Nephron progenitor cell (in vitro differentiated cells): ENCODE measurements around the gene MTERF1.

ENCODE experiments used
- DNase-seq: peaks from one replicate; pipeline ENCODE4 v3.0.0; 2021
- H3K27ac Mint-ChIP-seq: 2 replicates; pipeline ENCODE4 v1.8.0; 2021; ENCODE audit warnings: mild to moderate bottlenecking, moderate library complexity, mixed read lengths
- H3K27me3 Mint-ChIP-seq: 2 replicates; pipeline ENCODE4 v1.8.0; 2021; ENCODE audit warnings: mild to moderate bottlenecking, low read depth, mixed read lengths; ENCODE audit not compliant: poor library complexity
- H3K36me3 Mint-ChIP-seq: 2 replicates; pipeline ENCODE4 v1.8.0; 2021; ENCODE audit warnings: low read depth, mixed read lengths
- H3K4me1 Mint-ChIP-seq: 2 replicates; pipeline ENCODE4 v1.8.0; 2021; ENCODE audit warnings: mixed read lengths
- H3K4me3 Mint-ChIP-seq: 2 replicates; pipeline ENCODE4 v1.8.0; 2021; ENCODE audit warnings: mild to moderate bottlenecking, moderate library complexity, mixed read lengths
- H3K9me3 Mint-ChIP-seq: 2 replicates; pipeline ENCODE4 v1.8.0; 2021; ENCODE audit warnings: mild to moderate bottlenecking, moderate library complexity, mixed read lengths
- CTCF ChIP-seq: fragments of 200-600 bp; sonication (generic); IDR thresholded peaks from 2 replicates; pipeline ENCODE4 v1.5.0; 2021; ENCODE audit warnings: antibody characterized with exemption

The MTERF1 gene

GRCh38 chr7:91880413-91881241 is at the start of gene MTERF1:
MTERF1 (minus strand) TSS chr7:91880702; CDS start chr7:91880083, 619 bp downstream.
- H3K4me3 Mint-ChIP-seq: peak within 1 kb of the TSS; percentile 94
- peaks cover 5% of the 10 kb centered on the region for H3K27me3 Mint-ChIP-seq
- peak; percentile 86 for TF ChIP-seq CTCF
- peaks cover 15% of the 10 kb centered on the region for H3K9me3 Mint-ChIP-seq
- peak; percentile 96 for DNase-seq
- peaks cover 35% of the 10 kb centered on the region for H3K4me1 Mint-ChIP-seq
- H3K27ac Mint-ChIP-seq: peak within 1 kb of the TSS; percentile 54
- peaks cover 21% of the 10 kb centered on the region for H3K36me3 Mint-ChIP-seq

- no peaks in the 10 kb centered on the region for H3K4me1 Mint-ChIP-seq
Measured at GRCh38 chr7:91929463-91929862, 49.0 kb upstream of the MTERF1 start.

GRCh38 chr7:91927912-91928311 is 47.4 kb upstream of the MTERF1 start:
- H3K36me3 Mint-ChIP-seq: no peaks in the 10 kb centered on the region
- no peak overlapping the region for H3K4me3 Mint-ChIP-seq
- H3K4me1 Mint-ChIP-seq: no peaks in the 10 kb centered on the region
- TF ChIP-seq CTCF: no peak
- H3K27me3 Mint-ChIP-seq: no peaks in the 10 kb centered on the region
- no peak overlapping the region for H3K27ac Mint-ChIP-seq
- H3K9me3 Mint-ChIP-seq: no peaks in the 10 kb centered on the region
- DNase-seq: no peak

More at GRCh38 chr7:91929463-91929862, 49.0 kb upstream of the MTERF1 start:
- no peak overlapping the region for H3K27ac Mint-ChIP-seq
- DNase-seq: no peak
- H3K36me3 Mint-ChIP-seq: no peaks in the 10 kb centered on the region
- H3K9me3 Mint-ChIP-seq: no peaks in the 10 kb centered on the region
- H3K27me3 Mint-ChIP-seq: peaks cover 2% of the 10 kb centered on the region
- no peak overlapping the region for H3K4me3 Mint-ChIP-seq
- no peak for TF ChIP-seq CTCF

GRCh38 chr7:91922857-91923256 is 42.4 kb upstream of the MTERF1 start:
- no peak overlapping the region for H3K27ac Mint-ChIP-seq
- no peaks in the 10 kb centered on the region for H3K9me3 Mint-ChIP-seq
- no peak for TF ChIP-seq CTCF
- H3K36me3 Mint-ChIP-seq: no peaks in the 10 kb centered on the region
- no peaks in the 10 kb centered on the region for H3K4me1 Mint-ChIP-seq
- no peak overlapping the region for H3K4me3 Mint-ChIP-seq
- no peaks in the 10 kb centered on the region for H3K27me3 Mint-ChIP-seq
- no peak for DNase-seq

GRCh38 chr7:91918356-91918755 is 37.9 kb upstream of the MTERF1 start:
- no peak for DNase-seq
- no peak overlapping the region for H3K27ac Mint-ChIP-seq
- TF ChIP-seq CTCF: no peak
- H3K36me3 Mint-ChIP-seq: no peaks in the 10 kb centered on the region
- no peaks in the 10 kb centered on the region for H3K4me1 Mint-ChIP-seq
- no peaks in the 10 kb centered on the region for H3K27me3 Mint-ChIP-seq
- no peak overlapping the region for H3K4me3 Mint-ChIP-seq
- H3K9me3 Mint-ChIP-seq: no peaks in the 10 kb centered on the region

- Mint-ChIP-seq H3K27ac (peak overlapping the region; percentile 21), H3K9me3 (no peaks in the 10 kb centered on the region), H3K36me3 (no peaks in the 10 kb centered on the region), H3K4me1 (no peaks in the 10 kb centered on the region), H3K27me3 (no peaks in the 10 kb centered on the region), H3K4me3 (no peak overlapping the region)
- TF ChIP-seq CTCF: no peak
- DNase-seq: no peak
Measured at GRCh38 chr7:91916051-91916440, 35.5 kb upstream of the MTERF1 start.
